ENCODE results near the gene SGMS1.

SGMS1 gene

GRCh38 chr10:50423448-50423847, 200.3 kb downstream of the SGMS1 start:
- H3K4me1 ChIP-seq (ENCODE audit: low read length) = peaks cover 33% of the 10 kb centered on the region

GRCh38 chr10:50422259-50422658, 201.5 kb downstream of the SGMS1 start:
- Histone ChIP-seq H3K9ac (ENCODE audit: low read length) (no peak overlapping the region), H3K9me3 (ENCODE audit: insufficient read depth, low read length) (no peaks in the 10 kb centered on the region)

More at GRCh38 chr10:50423448-50423847, 200.3 kb downstream of the SGMS1 start:
- H3K27ac ChIP-seq (ENCODE audit: low read length) = no peak overlapping the region
- H3K79me2 ChIP-seq (ENCODE audit: low read length) = 0 out of 2 replicates have a peak, but pooled peaks cover 4% of the 10 kb centered on the region
- no peak overlapping the region for H2AFZ ChIP-seq (ENCODE audit: low read depth, low read length)
- H3K9me3 ChIP-seq (ENCODE audit: insufficient read depth, low read length) = no peaks in the 10 kb centered on the region
- H3K4me3 ChIP-seq (ENCODE audit: low read length) = no peak overlapping the region
- no peak overlapping the region for H3K9ac ChIP-seq (ENCODE audit: low read length)
- H4K20me1 ChIP-seq (ENCODE audit: insufficient read depth, low read length) = no peaks in the 10 kb centered on the region; the same call in 1 of the 2 replicates
- no peak for TF ChIP-seq CTCF (IDR thresholded peaks at IDR 0.05; ENCODE audit: low read depth, low read length)
- no peak for TF ChIP-seq EZH2phosphoT487 (IDR thresholded peaks at IDR 0.05; ENCODE audit: low read depth)
- H3K4me2 ChIP-seq (ENCODE audit: low read length) = no peak overlapping the region
- H3K27me3 ChIP-seq (ENCODE audit: low read depth, low read length) = peaks cover 6% of the 10 kb centered on the region
- no peaks in the 10 kb centered on the region for H3K36me3 ChIP-seq (replicated peaks; ENCODE audit: low read depth, low read length)

GRCh38 chr10:50421026-50421719, 202.6 kb downstream of the SGMS1 start:
- Histone ChIP-seq H3K27ac (ENCODE audit: low read length) (no peak overlapping the region), H3K4me3 (ENCODE audit: low read length) (no peak overlapping the region), H3K4me2 (ENCODE audit: low read length) (peak overlapping the region; percentile 45), H3K9ac (ENCODE audit: low read length) (no peak overlapping the region), H3K36me3 (replicated peaks; ENCODE audit: low read depth, low read length) (no peaks in the 10 kb centered on the region), H2AFZ (ENCODE audit: low read depth, low read length) (no peak overlapping the region), H3K27me3 (ENCODE audit: low read depth, low read length) (peaks cover 6% of the 10 kb centered on the region), H3K4me1 (ENCODE audit: low read length) (peaks cover 34% of the 10 kb centered on the region), H3K9me3 (ENCODE audit: insufficient read depth, low read length) (no peaks in the 10 kb centered on the region), H3K79me2 (ENCODE audit: low read length) (0 out of 2 replicates have a peak, but pooled peaks cover 7% of the 10 kb centered on the region), H4K20me1 (ENCODE audit: insufficient read depth, low read length) (no peaks in the 10 kb centered on the region; the same call in 1 of the 2 replicates)
- peak; percentile 60 for TF ChIP-seq CTCF (IDR thresholded peaks at IDR 0.05; ENCODE audit: low read depth, low read length)
- TF ChIP-seq EZH2phosphoT487 (IDR thresholded peaks at IDR 0.05; ENCODE audit: low read depth) = no peak

More at GRCh38 chr10:50422259-50422658, 201.5 kb downstream of the SGMS1 start:
- Histone ChIP-seq H3K36me3 (replicated peaks; ENCODE audit: low read depth, low read length) (no peaks in the 10 kb centered on the region), H3K4me2 (ENCODE audit: low read length) (peak overlapping the region; percentile 45), H3K4me3 (ENCODE audit: low read length) (no peak overlapping the region), H3K27me3 (ENCODE audit: low read depth, low read length) (peaks cover 6% of the 10 kb centered on the region), H3K4me1 (ENCODE audit: low read length) (peaks cover 33% of the 10 kb centered on the region), H4K20me1 (ENCODE audit: insufficient read depth, low read length) (no peaks in the 10 kb centered on the region; the same call in 1 of the 2 replicates), H2AFZ (ENCODE audit: low read depth, low read length) (no peak overlapping the region), H3K79me2 (ENCODE audit: low read length) (0 out of 2 replicates have a peak, but pooled peaks cover 7% of the 10 kb centered on the region), H3K27ac (ENCODE audit: low read length) (no peak overlapping the region)
- TF ChIP-seq CTCF (IDR thresholded peaks at IDR 0.05; ENCODE audit: low read depth, low read length) (no peak), EZH2phosphoT487 (IDR thresholded peaks at IDR 0.05; ENCODE audit: low read depth) (no peak)

- H3K4me3 ChIP-seq (ENCODE audit: low read length) = no peak overlapping the region
- H2AFZ ChIP-seq (ENCODE audit: low read depth, low read length) = no peak overlapping the region
- H3K9ac ChIP-seq (ENCODE audit: low read length) = no peak overlapping the region
- no peaks in the 10 kb centered on the region for H3K9me3 ChIP-seq (ENCODE audit: insufficient read depth, low read length)
- H3K79me2 ChIP-seq (ENCODE audit: low read length) = 0 out of 2 replicates have a peak, but pooled peaks cover 12% of the 10 kb centered on the region
- peaks cover 6% of the 10 kb centered on the region for H3K27me3 ChIP-seq (ENCODE audit: low read depth, low read length)
- no peak overlapping the region for H3K4me2 ChIP-seq (ENCODE audit: low read length)
- H3K4me1 ChIP-seq (ENCODE audit: low read length) = peaks cover 32% of the 10 kb centered on the region
- no peaks in the 10 kb centered on the region for H3K36me3 ChIP-seq (replicated peaks; ENCODE audit: low read depth, low read length)
- no peaks in the 10 kb centered on the region; the same call in 1 of the 2 replicates for H4K20me1 ChIP-seq (ENCODE audit: insufficient read depth, low read length)
- no peak overlapping the region for H3K27ac ChIP-seq (ENCODE audit: low read length)
- TF ChIP-seq EZH2phosphoT487 (IDR thresholded peaks at IDR 0.05; ENCODE audit: low read depth) (no peak), CTCF (IDR thresholded peaks at IDR 0.05; ENCODE audit: low read depth, low read length) (no peak)
These were observed 203.6 kb downstream of the SGMS1 start for GRCh38 chr10:50420196-50420595.
